ENCODE results near the gene PHLPP1. TPM values are rescaled to one million over a fixed set of nuclear protein-coding genes. Genes with fewer than 3 reads are reported as not detected.

PHLPP1 gene
- total RNA-seq, 1 experiment from 2014 or later = 14.7 TPM

DNA sequence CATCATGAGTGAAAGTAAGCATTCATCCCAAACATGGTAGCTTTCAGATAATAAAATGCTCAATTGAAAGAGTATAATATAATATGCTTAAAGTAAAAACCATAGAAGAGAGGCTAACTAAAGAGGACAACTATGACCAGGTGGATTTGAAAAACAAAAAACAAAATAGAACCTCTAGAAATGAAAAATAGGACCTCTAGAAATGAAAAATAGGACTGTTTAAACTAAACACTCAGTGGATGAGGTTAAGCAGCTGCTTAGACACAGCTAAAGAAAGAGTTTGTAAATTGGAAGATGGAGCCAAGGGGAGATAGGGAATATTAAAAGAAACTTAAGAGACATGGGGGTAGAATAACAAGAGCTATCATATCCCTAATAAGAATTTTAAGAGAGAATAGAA lies 302.6 kb downstream of the PHLPP1 start:
- Histone ChIP-seq H3K9ac (ENCODE audit: low read length) (no peak overlapping the region), H3K36me3 (ENCODE audit: control insufficient read depth in 1 of 2, insufficient read depth in 2 of 2, low read length in 2 of 2) (no peaks in the 10 kb centered on the region), H3K4me1 (ENCODE audit: control insufficient read depth in 1 of 2, insufficient read depth in 2 of 2, low read length in 2 of 2) (no peaks in the 10 kb centered on the region), H4K20me1 (ENCODE audit: insufficient read depth) (no peaks in the 10 kb centered on the region), H3K4me2 (ENCODE audit: low read length) (no peak overlapping the region), H3K9me2 (ENCODE audit: insufficient read depth) (no peaks in the 10 kb centered on the region), H3K4me3 (replicated peaks in 1 of 2; ENCODE audit: low read depth in 1 of 2, low read length in 2 of 2) (no peak overlapping the region), H3K79me2 (ENCODE audit: insufficient read depth, low read length) (no peaks in the 10 kb centered on the region), H2AFZ (ENCODE audit: low read depth, low read length, poor library complexity, severe bottlenecking) (no peak overlapping the region), H3K9me3 (ENCODE audit: control insufficient read depth in 1 of 2, insufficient read depth in 1 of 2, low read depth in 1 of 2, low read length in 2 of 2) (no peaks in the 10 kb centered on the region), H3K27ac (ENCODE audit: low read depth, low read length) (no peak overlapping the region), H3K27me3 (ENCODE audit: insufficient read depth, low read length) (no peaks in the 10 kb centered on the region)
- DNase-seq (ENCODE audit: low read depth, low spot score) = no peak
- intact Hi-C loops (cut with micrococcal nuclease) = loop anchor here (2.0 to 5.0 kb wide), 3 partner anchors 324 to 827 kb away; no protein-coding TSS in a partner anchor
- RAD21 ChIA-PET (ENCODE audit: low non-redundant PET in 1 of 2, low total read pairs in 2 of 2, uncharacterized antibody in 2 of 2, unreplicated experiment in 2 of 2) = interaction anchor here in 1 of 2 experiments (1.9 kb wide), 1 partner anchor 421 kb away, joined by 9 read pairs; no protein-coding TSS in a partner anchor
- no peak for ATAC-seq
- TF ChIP-seq, protein P1, sequence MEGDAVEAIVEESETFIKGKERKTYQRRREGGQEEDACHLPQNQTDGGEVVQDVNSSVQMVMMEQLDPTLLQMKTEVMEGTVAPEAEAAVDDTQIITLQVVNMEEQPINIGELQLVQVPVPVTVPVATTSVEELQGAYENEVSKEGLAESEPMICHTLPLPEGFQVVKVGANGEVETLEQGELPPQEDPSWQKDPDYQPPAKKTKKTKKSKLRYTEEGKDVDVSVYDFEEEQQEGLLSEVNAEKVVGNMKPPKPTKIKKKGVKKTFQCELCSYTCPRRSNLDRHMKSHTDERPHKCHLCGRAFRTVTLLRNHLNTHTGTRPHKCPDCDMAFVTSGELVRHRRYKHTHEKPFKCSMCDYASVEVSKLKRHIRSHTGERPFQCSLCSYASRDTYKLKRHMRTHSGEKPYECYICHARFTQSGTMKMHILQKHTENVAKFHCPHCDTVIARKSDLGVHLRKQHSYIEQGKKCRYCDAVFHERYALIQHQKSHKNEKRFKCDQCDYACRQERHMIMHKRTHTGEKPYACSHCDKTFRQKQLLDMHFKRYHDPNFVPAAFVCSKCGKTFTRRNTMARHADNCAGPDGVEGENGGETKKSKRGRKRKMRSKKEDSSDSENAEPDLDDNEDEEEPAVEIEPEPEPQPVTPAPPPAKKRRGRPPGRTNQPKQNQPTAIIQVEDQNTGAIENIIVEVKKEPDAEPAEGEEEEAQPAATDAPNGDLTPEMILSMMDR (IDR thresholded peaks at IDR 0.05 in 2 of 3, conservative IDR thresholded peaks at IDR 0.05 in 1 of 3; ENCODE audit: borderline replicate concordance in 1 of 3, insufficient read depth in 1 of 3, low read depth in 2 of 3, low read length in 2 of 3) = no peak
- TF ChIP-seq POLR2A (IDR thresholded peaks at IDR 0.05; ENCODE audit: borderline replicate concordance, extremely low read depth, insufficient read depth, insufficient read length) (no peak), CBX3 (IDR thresholded peaks at IDR 0.05; ENCODE audit: low read depth) (no peak), ZNF274 (IDR thresholded peaks at IDR 0.05; ENCODE audit: low read depth, low read length) (no peak), EZH2 (IDR thresholded peaks at IDR 0.05) (no peak), POLR2AphosphoS5 (IDR thresholded peaks at IDR 0.05; ENCODE audit: low read depth, low read length) (no peak), JUND (IDR thresholded peaks at IDR 0.05) (no peak)
- TF ChIP-seq, protein P2, sequence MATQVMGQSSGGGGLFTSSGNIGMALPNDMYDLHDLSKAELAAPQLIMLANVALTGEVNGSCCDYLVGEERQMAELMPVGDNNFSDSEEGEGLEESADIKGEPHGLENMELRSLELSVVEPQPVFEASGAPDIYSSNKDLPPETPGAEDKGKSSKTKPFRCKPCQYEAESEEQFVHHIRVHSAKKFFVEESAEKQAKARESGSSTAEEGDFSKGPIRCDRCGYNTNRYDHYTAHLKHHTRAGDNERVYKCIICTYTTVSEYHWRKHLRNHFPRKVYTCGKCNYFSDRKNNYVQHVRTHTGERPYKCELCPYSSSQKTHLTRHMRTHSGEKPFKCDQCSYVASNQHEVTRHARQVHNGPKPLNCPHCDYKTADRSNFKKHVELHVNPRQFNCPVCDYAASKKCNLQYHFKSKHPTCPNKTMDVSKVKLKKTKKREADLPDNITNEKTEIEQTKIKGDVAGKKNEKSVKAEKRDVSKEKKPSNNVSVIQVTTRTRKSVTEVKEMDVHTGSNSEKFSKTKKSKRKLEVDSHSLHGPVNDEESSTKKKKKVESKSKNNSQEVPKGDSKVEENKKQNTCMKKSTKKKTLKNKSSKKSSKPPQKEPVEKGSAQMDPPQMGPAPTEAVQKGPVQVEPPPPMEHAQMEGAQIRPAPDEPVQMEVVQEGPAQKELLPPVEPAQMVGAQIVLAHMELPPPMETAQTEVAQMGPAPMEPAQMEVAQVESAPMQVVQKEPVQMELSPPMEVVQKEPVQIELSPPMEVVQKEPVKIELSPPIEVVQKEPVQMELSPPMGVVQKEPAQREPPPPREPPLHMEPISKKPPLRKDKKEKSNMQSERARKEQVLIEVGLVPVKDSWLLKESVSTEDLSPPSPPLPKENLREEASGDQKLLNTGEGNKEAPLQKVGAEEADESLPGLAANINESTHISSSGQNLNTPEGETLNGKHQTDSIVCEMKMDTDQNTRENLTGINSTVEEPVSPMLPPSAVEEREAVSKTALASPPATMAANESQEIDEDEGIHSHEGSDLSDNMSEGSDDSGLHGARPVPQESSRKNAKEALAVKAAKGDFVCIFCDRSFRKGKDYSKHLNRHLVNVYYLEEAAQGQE (IDR thresholded peaks at IDR 0.05; ENCODE audit: low read depth) = no peak
- TF ChIP-seq, protein P3, sequence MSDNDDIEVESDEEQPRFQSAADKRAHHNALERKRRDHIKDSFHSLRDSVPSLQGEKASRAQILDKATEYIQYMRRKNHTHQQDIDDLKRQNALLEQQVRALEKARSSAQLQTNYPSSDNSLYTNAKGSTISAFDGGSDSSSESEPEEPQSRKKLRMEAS (IDR thresholded peaks at IDR 0.05) = no peak
- BruUV-seq (replicated peaks) = no TSS peak
- CTCF ChIA-PET = interaction anchor here (0.6 to 3.2 kb wide), 5 partner anchors 8 to 493 kb away, joined by 3 to 43 read pairs (median 12); no protein-coding TSS in a partner anchor
- POLR2A ChIA-PET = no interaction called here

Data from HCT116 (cell line).